NK-92 (cell line): ENCODE results near the gene SLC28A1.
"Not testable (repeated sequence)": the region's sequence is repeated elsewhere in the genome, so short reads cannot be mapped to it uniquely, and the experiment has no call there.

Experiments used
- DNase-seq: peaks from one replicate; lab custom pipeline; 2025; ENCODE audit not compliant: unreplicated experiment; lab: John Stamatoyannopoulos, UW

SLC28A1 gene

DNA sequence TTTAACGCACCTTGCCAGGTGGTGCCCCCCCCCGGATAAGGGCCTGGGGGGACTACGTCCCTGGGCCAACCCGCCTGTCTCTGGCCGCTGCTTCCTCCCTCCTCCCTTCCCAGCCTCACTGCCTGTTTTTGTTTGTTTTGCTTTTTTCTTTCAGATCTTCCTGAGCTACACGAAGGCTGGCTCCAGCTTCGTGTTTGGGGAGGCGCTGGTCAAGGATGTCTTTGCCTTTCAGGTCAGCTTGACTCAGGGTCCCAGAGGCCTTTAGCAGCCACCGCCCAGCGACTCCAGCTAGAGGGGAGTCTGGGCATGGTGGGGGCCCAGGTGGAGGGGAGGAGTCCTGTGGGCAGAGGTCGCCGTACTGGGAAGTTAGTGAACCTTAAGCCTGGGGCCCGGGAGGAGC lies 24.1 kb downstream of the SLC28A1 start:
- DNase-seq: no peak

- DNase-seq: no peak
Observed at GRCh38 chr15:84909029-84909428, 24.6 kb downstream of the SLC28A1 start.

DNA sequence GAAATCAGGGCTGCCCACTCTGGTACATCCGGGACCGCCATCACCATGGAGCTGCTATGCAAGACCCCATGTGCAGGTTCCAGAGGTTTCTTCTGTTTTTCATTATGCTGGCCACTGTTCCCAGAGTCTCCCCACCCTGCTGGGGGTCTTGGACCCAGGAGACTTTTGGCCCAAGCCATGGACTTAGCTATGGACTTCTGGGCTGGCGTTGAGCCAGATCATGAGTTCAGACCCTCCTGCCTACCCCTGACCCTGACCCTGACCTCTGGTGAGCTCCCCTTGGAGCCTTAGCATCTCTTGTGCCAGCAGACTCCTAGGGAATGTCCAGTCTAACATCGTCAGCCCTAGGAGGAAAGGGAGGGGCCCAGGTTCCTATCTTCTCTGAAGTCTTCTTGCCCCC lies 25.3 kb downstream of the SLC28A1 start:
- DNase-seq: no peak

- no peak for DNase-seq
Observed at GRCh38 chr15:84910928-84911623, 26.6 kb downstream of the SLC28A1 start.

GRCh38 chr15:84911879-84912660 lies 27.6 kb downstream of the SLC28A1 start:
- DNase-seq: no peak

DNA sequence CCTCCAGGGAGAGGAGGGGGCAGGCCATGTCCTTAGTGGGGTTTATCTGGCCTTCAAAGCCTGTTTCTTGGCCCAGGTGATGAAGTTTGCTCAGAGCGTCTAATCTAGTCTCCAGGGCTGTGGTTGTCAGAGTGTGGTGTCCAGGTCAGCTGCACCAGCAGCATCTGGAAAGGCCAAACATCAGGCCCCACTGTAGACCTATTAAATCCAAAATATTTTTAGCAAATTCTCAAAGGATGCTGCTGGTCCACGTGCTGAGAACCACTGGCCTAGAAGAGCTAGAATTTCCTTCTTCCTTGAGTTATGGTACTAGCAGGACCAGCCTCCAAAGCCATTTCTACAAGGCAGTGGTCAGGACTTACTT lies 28.9 kb downstream of the SLC28A1 start:
- no peak for DNase-seq

- DNase-seq: no peak
Observed at GRCh38 chr15:84914351-84914750, 29.9 kb downstream of the SLC28A1 start.

- DNase-seq: no peak
Observed at GRCh38 chr15:84914909-84915605, 30.6 kb downstream of the SLC28A1 start.

DNA sequence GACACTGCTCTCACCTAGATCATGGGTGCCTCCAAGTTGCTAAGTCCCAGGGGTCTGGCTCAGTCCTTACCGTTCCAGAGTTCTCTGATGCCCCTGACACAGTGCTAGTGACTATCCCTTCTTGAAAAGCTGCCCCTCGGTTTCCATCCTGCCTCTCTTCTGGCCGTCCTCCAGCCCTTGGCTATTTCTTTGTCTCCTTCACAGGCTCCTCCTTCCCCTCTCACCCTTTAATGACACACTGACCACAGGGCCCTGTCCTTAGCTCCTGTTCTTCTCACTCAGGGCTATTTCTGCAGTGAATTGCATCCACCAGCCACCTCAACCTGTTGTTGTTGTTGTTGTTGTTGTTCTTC lies 31.1 kb downstream of the SLC28A1 start:
- DNase-seq: no peak

GRCh38 chr15:84917452-84917851 lies 33.0 kb downstream of the SLC28A1 start:
- no peak for DNase-seq

DNA sequence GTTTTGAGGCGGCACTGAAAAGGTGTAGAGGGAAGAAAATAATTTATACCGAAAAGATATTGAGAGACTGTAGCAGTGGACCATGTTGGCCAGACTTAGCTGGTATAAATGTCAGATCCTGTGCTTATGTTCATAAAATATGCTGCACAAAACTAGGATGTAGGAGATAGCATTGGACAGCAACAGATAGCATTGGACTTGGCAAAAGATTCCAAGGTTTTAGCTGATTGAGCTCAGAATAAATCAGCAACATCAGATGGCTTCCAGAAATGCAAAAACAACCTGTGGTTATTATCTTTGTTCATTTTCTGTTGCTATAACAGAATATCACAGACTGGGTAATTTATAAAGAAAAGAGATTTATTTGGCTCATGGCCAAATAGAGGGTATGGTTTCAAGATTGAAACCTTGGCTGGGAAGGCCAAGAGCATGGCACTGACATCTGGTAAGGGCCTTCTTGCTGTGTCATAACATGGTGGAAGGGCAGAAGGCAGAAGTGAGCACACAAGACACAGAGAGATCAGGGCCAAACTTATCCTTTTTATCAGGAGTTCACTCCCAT lies 34.7 kb downstream of the SLC28A1 start:
- DNase-seq: no peak

- DNase-seq: no peak
Observed at GRCh38 chr15:84921121-84921520, 36.7 kb downstream of the SLC28A1 start.

- DNase-seq: no peak
Observed at GRCh38 chr15:84922530-84922929, 38.1 kb downstream of the SLC28A1 start.

DNA sequence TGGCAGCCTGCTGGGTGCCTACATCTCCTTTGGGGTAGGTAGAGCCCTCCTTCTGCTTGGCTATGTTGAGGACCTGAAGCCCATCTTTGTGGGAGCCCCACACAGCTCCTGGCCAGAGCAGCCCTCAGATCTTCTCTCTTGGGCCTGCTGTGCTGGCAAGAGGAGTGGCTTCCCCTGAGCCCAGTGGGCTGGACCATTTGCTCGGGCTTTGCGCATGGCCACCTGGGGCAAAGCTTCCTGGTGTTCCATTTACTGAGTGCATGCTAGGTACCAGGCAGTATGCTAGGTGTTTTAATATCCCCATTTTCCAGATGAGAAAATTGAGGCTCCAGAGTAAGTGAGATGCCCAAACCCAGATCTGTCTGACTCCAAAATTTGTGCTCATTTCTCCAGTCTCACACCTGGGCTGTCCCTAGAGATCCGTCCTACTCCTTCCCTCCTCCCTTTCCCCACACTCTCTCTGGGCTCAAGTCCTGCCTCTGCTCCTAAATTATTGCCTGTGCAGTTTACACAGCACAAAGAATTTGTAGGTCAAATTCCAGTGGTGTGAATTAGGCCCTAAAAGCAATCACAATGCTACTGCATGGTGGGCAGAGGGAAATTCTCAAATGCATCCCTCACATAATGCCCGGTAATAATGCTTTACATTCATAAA lies 39.7 kb downstream of the SLC28A1 start:
- no peak for DNase-seq

GRCh38 chr15:84924821-84925569 lies 40.5 kb downstream of the SLC28A1 start:
- not testable (repeated sequence) for DNase-seq

DNA sequence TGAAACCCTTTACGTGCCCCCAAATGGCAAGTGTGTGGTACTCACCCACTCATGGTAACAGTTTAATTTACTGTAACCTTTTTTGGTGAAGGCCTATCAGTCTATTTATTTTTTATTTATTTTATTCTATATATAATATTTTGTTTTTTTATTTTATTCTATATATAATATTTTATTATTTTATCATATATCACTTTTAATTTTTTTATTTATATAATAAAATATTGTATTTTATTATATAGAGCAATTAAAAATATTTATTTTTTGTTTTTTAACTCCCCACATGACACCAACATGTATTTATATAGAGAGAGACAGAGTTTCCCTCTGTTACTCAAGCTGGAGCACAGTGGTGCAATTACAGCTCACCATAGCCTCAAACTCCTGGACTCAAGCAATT lies 41.4 kb downstream of the SLC28A1 start:
- no peak for DNase-seq

- DNase-seq: no peak
Observed at GRCh38 chr15:84926491-84927230, 42.2 kb downstream of the SLC28A1 start.

GRCh38 chr15:84928843-84929168 lies 44.3 kb downstream of the SLC28A1 start:
- no peak for DNase-seq

DNA sequence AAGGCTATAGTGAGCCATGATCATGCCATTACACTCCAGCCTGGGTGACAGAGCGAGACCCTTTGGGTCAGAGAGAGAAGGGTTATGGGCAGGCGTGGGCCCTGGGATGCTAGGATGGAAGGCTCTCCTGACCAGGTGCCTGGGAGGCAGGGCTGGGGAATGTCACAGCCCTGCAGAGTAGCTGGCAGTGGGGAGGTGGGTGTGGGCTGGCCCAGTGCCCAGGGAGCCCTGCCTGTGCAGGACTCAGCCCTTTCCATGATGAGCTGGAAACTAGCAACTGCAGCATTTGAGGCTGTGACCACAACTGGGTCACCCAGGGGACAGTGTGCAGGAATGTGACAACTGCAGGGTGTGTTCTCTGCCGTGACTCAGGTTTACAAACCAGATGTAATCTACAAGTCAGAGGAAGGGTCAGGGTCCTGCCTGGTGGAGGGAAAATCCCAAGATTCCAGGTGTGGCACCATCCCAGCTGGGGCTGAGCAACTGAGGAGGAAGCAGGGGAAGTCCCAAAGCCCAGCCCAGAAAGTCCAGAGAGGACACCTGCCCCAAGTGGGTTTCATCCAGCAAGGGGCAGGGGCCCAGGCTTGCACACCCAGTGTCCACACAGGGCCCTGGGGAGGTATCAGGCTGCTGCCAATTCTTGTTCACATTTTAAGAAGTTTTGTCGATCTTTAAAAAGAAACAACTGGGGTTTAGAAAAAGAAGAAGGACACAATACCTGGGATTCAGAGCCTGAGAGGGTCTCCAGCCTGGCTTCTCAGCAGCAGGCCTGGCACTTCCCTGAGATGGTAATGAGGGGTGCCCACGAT lies 45.5 kb downstream of the SLC28A1 start:
- no peak for DNase-seq
